HG03066 (cell line): ENCODE measurements around the gene ADIPOQ.
"Not testable (repeated sequence)": the region's sequence is repeated elsewhere in the genome, so short reads cannot be mapped to it uniquely, and the experiment has no call there.

Source experiments
- ATAC-seq: cut with Tn5 transposase; IDR thresholded peaks from one replicate; pipeline ENCODE4 v1.9.1; 2021; ENCODE audit warnings: low read depth; ENCODE audit not compliant: unreplicated experiment

ADIPOQ gene

DNA sequence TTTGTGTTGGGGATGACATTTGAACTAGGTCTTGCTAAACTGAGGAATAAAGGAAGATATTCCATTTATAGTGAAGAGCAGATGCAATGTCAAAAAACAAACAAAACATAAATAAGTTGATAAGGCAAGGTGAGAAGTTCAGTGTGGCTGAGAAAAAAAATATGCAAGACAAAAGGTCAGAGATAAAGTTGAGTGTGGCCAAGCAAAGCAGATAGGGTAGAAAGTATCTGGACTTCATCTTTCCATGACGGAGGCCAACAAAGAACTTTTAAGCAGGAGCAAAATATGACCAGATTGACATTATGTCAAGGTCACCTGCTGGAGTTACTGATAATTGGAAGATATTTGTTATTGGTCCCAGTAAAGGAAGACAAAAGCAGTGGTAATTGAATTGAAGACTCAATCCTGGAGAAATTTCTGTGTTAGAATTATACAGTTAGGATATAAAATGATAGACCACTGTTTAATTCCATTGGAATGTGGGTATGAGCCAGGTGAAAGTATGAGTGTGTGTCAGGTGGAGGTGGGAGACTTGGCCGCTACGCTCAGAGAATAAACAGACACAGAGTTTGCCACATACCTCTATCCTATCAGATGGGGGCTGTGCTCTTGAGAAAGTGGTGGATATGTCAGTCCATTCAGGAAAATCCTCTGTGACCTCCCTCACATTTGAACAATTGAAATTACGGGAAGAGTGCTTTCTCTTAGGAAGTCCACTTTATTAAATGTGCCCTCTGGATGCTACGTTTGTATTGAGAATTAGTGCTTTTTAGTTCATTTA, 28.1 kb downstream of the ADIPOQ start:
- ATAC-seq: no peak

DNA sequence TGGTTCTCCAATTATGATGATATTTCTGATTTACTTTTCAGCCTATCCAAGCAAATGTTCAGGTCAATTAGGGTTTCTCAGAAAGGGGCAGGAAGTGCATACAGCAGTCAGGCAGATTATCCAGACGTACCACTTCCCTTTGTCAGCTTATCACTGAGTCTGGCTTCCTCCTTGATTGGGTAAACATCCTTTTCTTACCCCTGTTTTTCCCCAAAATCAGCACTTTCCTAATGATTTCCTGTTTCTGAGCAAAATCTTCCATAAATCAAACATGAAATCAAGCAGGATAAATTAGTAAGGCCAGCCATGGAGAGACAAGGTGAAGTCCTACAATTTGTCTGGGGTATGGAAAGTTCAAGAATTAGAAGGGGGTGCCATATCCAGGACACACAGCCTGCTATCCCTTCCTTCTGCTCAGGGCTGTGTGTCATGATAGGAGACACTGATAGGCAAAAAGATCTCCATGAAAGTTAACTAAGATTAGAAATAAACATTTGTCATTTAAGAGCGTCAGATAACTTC, 29.0 kb downstream of the ADIPOQ start:
- no peak for ATAC-seq

DNA sequence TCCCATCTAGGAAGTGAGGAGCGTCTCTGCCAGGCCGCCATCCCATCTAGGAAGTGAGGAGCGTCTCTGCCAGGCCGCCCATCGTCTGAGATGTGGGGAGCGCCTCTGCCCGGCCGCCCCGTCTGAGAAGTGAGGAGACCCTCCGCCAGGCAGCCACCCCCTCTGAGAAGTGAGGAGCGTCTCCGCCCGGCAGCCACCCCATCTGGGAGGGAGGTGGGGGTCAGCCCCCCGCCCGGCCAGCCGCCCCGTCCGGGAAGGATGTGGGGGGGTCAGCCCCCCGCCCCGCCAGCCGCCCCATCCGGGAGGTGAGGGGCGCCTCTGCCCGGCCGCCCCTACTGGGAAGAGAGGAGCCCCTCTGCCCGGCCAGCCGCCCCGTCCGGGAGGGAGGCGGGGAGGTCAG, 31.3 kb downstream of the ADIPOQ start:
- not testable (repeated sequence) for ATAC-seq

DNA sequence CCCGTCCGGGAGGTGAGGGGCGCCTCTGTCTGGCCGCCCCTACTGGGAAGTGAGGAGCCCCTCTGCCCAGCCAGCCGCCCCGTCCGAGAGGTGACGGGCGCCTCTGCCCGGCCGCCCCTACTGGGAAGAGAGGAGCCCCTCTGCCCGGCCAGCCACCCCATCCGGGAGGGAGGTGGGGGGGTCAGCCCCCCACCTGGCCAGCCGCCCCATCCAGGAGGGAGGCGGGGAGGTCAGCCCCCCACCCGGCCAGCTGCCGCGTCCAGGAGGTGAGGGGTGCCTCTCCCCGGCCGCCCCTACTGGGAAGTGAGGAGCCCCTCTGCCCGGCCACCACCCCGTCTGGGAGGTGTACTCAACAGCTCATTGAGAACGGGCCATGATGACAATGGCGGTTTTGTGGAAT, 31.7 kb downstream of the ADIPOQ start:
- not testable (repeated sequence) for ATAC-seq

DNA sequence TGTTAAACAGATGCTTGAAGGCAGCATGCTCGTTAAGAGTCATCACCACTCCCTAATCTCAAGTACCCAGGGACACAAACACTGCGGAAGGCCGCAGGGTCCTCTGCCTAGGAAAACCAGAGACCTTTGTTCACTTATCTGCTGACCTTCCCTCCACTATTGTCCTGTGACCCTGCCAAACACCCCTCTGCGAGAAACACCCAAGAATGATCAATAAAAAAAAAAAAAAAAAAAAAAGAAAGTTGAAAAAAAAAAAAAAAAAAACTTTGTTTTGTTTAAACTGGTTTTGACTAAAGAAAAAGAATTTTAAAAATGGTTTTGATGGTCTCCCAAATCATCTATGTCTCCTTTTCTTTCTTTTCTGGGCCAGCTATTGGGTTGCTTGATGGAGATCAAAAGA, 32.3 kb downstream of the ADIPOQ start:
- not testable (repeated sequence) for ATAC-seq

DNA sequence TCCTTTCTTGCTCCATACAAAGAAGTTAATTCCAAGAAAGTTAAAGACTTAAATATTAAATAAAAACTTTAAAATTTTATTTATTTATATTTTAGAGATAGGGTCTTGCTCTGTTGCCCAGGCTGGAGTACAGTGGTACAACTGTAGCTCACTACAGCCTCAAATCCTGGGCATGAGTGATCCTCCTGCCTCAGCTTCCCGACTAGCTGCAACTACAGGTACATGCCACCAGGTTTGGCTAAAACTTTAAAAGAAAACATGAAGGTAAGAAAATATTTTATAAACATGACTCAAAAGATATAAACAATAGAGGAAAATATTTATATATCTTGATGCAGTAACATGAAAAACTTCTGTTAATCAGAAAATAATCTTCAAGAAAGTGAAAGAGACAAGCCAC, 33.2 kb downstream of the ADIPOQ start:
- ATAC-seq: no peak

DNA sequence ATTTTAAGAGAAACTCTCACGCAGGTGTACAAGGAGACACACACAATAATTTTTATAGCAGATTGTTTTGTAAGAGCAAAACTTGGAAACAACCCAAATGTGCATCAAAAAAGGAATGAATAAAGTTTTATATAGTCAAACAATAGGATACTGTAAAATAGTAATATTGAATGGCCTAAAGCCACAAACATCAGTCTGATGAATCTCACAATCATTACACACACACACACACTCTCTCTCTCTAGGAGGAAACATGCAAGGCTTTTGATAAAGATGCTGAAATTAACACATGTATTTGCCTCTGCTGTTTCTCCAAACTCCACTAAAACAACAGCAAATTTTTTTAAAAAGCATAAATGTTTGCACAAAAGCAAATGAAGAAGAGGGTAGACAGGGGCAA, 37.3 kb downstream of the ADIPOQ start:
- no peak for ATAC-seq

DNA sequence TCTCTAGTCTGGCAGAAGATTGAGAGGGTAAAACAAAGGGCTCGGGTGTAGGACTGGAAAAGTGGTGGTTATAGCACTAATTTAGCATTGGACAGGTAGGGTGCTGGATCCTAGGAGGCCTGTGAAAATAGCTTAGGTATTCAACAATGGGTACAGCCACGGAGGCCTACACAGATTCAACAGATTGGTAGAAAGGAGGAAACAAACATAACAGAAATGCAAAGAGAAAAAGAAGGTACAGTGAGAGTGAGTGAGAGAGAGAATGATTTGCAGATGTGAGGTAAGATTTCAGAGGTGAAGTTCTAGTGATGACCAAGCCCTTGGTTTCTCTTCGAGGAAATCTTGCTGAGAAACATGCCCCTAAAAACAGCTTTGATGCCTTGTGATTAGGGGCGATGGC, 37.9 kb downstream of the ADIPOQ start:
- ATAC-seq: no peak

DNA sequence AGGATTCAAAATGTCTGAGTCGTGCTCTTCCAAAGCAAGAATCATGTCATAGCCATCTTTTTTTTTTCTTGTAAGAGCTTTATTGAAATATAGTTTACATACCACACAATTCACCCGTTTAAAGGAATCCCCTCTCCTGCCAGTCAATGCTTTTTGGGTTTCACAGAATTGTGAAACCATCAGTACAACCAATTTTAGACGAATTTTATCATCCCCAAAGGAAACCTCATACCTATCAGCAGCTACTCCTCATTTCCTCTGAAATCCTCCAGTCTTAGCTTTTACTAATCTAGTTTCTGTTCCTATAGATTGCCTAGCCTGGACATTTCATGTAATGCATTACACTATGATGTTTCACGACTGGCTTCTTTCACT, 39.6 kb downstream of the ADIPOQ start:
- ATAC-seq: no peak

DNA sequence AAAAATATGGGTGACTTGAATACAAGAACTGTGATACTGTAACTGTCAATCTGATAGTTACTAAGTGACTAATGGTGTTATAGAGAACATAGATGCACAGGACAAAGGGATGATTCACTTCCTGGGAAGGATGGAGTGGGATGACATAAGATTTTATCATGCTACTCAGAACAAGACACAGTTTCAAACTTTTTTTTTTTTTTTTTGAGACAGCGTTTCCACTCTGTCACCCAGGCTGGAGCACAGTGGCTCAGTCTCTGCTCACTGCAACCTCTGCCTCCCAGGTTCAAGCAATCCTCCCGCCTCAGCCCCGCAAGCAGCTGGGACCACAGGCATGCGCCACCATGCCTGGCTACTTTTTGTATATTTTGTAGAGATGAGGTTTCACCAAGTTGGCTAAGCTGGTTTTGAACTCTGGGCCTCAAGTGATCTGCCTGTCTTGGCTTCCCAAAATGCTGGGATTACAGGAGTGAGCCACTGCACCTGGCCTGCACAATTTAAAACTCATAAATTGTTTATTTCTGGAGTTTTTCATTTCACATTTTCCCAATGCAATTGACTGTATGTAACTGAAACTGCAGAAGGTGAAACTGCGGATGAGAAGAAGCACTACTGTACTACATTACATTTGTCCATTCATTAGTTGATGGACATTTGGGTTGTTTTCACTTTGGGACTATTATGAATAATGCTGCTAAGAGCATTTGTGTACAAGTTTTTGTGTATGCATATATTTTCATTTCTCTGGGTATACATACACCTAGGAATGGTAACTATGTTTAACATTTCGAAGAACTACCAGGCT, 40.6 kb downstream of the ADIPOQ start:
- ATAC-seq: no peak

DNA sequence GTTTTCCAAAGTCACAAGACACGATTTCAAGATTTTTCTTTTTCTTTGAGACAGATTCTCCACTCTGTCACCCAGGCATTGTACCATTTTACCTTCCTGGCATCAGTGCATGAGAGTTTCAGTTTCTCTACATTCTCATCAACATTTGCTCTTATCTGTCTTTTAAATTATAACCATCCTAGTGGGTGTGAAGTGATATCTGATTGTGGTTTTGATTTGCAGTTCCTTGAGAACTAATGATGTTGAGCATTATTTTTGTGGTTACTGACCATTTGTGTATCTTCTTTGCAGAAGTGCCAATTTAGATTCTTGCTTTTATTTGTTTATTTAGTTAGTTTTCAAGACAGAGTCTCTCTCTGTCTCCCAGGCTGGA, 41.2 kb downstream of the ADIPOQ start:
- no peak for ATAC-seq

DNA sequence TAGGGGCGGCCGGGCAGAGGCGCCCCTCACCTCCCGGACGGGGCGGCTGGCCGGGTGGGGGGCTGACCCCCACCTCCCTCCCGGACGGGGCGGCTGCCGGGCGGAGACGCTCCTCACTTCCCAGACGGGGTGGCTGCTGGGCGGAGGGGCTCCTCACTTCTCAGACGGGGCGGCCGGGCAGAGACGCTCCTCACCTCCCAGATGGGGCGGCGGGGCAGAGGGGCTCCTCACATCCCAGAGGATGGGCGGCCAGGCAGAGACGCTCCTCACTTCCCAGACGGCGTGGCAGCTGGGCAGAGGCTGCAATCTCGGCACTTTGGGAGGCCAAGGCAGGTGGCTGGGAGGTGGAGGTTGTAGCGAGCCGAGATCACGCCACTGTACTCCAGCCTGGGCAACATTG, 42.4 kb downstream of the ADIPOQ start:
- ATAC-seq: not testable (repeated sequence)

DNA sequence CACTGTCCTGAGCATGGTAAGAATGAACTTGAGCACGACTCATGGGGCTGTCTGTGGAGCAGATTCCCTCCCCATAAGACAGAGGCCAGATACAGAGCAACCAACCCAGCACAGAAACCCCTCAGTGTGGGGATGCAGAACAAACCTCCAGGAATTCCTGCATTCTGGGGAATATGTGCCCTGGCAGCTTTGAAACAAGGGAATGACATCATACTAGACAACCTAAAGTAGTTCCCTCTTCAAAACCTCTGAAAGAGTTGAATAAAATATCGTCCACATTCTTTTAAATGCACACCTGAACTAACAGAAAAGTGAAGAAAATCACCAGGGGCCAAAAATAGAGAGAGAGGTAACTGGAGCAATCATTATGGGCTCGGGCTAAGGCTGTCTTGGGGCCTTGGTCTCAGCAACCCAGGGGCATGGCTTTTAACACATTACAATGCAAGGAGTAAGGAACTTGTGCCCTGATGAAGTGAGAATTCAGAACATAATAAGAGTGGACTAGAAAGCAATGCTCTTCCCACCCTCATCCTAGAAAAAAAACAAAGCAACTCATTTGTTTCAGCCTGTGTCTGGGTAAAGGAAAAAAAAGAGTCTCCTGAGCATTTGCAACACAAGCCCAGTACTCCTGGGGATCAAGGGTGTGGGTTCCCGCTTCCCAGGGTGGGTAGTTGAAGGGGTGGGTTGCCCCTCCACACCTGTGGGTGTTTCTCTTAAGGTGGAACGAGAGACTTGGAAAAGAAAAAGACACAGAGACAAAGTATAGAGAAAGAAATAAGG, 43.9 kb downstream of the ADIPOQ start:
- no peak for ATAC-seq

DNA sequence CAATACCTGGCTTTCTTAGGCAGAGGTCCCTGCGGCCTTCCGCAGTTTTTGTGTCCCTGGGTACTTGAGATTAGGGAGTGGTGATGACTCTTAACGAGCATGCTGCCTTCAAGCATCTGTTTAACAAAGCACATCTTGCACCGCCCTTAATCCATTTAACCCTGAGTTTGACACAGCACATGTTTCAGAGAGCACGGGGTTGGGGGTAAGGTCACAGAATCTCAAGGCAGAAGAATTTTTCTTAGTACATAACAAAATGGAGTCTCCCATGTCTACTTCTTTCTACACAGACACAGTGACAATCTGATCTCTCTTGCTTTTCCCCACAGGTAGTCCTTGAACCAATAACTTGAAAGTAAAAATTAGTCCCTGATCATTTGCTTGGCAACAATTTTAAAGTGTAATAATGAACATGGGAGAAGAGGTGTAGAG, 45.0 kb downstream of the ADIPOQ start:
- not testable (repeated sequence) for ATAC-seq

DNA sequence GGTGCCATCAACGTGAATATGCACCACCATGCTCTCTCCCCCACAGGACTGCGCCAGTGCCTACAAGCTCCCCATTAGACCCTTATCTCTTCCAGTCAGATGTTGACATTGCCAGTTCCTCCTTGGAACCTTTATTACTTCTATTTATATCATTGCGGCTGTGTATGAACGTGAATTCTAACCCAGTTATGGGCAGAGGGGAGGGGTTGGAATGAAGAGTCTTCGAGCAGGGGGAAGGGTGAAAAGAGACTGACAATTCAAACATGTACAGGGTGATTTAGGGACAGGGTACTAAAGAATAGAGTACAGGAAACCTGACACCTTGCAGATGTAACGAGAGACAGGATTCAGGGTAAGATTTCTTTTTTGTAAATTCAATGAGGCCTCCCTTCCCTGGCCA, 46.1 kb downstream of the ADIPOQ start:
- ATAC-seq: no peak

DNA sequence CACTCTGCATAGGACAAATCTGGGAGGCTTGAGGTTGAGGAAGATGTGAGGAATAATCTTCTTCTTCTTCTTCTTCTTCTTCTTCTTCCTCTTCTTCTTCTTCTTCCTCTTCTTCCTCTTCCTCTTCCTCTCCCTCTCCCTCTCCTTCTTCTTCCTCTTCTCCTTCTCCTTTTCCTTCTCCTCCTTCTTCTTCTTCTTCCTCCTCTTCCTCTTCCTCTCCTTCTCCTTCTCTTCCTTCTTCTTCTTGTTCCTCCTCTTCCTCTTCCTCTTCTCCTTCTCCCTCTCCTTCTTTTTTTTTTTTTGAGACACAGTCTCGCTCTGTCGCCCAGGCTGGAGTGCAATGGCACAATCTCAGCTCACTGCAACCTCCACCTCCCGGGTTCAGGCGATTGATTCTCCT, 47.2 kb downstream of the ADIPOQ start:
- not testable (repeated sequence) for ATAC-seq

DNA sequence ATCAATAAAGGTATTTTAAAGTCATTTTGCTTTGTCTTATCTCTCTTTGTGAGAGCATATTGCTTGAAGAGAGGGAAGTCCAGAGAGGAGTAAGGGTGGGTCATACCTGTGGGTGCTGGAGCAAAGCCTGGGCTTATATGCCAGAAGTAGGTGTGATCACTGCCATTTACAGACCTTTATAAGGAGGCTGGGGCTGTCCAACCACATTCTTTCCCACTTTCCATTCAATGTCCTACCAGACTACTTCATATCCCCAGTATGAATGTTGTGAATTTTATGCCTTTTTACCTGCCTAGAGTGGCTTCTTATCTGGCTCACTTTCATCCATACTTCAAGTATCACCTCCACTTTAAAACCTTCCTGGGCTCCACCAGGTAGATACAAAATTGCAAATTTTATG, 48.4 kb downstream of the ADIPOQ start:
- ATAC-seq: no peak

DNA sequence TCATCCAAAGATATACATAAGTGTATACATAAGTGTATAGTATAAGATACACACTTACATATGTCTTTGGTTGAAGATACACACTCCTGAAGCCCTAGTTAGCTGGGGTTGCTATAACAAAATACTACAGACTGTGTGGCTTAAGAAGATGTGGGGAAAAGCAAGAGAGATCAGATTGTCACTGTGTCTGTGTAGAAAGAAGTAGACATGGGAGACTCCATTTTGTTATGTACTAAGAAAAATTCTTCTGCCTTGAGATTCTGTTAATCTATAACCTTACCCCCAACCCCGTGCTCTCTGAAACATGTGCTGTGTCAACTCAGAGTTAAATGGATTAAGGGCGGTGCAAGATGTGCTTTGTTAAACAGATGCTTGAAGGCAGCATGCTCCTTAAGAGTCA, 50.6 kb downstream of the ADIPOQ start:
- ATAC-seq: not testable (repeated sequence)

DNA sequence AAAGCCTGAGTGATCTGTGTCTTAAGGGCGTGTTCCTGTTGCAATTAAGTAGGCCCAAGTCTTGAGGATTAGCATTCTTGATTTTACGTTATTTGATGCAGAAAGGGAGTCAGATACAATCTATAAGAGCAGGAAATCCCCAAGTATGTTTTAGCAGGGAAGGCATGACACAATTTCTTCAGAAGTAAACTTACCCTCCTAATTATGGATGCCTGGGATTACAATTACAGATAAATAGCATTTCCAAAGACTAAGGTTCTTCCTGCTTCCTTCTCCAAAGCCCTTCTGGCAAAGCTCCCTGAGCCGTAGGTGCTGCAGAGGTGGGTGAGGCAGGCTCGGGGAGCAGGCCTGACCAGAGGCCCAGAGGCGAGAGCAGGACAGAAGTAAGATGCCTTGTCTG, 52.9 kb downstream of the ADIPOQ start:
- ATAC-seq: no peak

DNA sequence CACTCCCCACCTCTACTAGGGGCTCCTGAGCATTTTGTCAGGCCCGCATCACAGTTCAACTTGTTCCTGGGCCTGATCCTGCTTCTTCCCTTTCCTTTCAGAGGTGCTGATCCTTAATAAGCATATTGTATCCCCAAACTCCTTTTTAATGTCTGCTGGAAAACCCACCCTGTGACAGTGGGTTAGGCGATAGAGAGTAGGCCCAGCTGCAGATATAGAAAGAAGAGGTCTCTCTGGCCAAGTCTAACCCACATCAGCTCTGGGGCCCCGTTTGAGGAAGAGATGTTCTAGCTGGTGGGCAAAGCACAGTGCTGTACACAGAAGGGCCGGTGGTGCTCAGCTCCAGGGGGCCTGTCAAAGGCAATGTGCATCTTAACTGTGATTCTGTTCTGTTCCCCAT, 53.5 kb downstream of the ADIPOQ start:
- ATAC-seq: no peak

DNA sequence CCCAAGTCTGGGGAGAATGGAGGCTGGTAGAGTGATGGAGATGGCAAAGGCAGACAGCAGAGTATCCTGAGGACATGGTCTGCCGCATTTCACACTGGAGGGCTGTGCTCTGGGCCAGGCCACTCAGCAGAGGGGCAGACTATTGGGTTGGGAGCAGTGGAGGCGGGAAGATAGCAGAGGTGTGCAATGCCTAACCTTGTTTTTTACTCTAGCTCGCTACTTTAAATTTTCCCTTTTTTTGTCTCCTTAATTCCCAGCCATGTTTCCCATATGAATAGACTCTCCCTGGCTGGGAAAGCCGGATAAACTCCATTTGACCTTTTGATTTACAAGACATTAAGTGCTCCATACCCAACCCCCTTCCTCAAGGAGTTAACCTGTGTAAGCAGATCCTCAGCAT, 54.4 kb downstream of the ADIPOQ start:
- no peak for ATAC-seq
